ENCODE data around the gene ENGASE.

- TF ChIP-seq EZH2 (IDR thresholded peaks at IDR 0.05; ENCODE audit: borderline replicate concordance, insufficient read depth, low read depth, low read length, poor library complexity, severe bottlenecking), result no peak
- TF ChIP-seq, protein P1, sequence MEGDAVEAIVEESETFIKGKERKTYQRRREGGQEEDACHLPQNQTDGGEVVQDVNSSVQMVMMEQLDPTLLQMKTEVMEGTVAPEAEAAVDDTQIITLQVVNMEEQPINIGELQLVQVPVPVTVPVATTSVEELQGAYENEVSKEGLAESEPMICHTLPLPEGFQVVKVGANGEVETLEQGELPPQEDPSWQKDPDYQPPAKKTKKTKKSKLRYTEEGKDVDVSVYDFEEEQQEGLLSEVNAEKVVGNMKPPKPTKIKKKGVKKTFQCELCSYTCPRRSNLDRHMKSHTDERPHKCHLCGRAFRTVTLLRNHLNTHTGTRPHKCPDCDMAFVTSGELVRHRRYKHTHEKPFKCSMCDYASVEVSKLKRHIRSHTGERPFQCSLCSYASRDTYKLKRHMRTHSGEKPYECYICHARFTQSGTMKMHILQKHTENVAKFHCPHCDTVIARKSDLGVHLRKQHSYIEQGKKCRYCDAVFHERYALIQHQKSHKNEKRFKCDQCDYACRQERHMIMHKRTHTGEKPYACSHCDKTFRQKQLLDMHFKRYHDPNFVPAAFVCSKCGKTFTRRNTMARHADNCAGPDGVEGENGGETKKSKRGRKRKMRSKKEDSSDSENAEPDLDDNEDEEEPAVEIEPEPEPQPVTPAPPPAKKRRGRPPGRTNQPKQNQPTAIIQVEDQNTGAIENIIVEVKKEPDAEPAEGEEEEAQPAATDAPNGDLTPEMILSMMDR (IDR thresholded peaks at IDR 0.05), result no peak
Measured at GRCh38 chr17:79050551-79050950, 24.1 kb upstream of the ENGASE start.
